ENCODE results near the gene MPHOSPH6.

DNA sequence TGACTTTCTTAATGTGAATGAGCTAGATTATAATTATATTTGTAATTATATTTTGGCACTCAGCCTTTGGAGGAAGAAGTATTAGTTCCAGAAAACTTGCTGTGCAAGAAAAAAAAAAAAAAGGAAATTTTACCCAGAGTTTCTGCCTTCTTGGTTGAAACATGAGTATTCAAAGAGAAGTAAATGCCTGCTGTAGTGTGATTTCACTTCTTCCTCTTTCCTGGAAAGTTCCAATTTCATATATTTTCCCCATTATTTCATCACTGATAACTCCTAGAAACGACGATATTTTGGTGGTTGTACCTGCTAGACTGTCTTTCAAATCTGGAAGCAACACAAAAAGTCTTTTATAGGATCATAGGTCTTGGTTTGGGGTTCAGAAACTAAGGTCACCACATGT lies 20.4 kb upstream of the MPHOSPH6 start:
- TF ChIP-seq POLR2A (IDR thresholded peaks at IDR 0.05; ENCODE audit: low read depth, low read length) (no peak), POLR2AphosphoS5 (IDR thresholded peaks at IDR 0.05; ENCODE audit: low read depth, low read length) (no peak), TAF1 (IDR thresholded peaks at IDR 0.05; ENCODE audit: borderline replicate concordance, low read depth, low read length) (no peak)
